GM12878 (cell line): Measurements from ENCODE around the gene ISG20L2. TPM values are rescaled to one million over a fixed set of nuclear protein-coding genes. Genes with fewer than 3 reads are reported as not detected.

Source experiments
- ATAC-seq: fragments of 200-7000 bp; cut with Tn5 transposase; 3 replicates; pipeline ENCODE4 v1.9.1; 2020; ENCODE audit warnings: mild to moderate bottlenecking, moderate library complexity
- BruUV-seq: library from RNA; stranded (reverse); fragments of 400-500 nt; replicated peaks from 2 replicates; lab custom pipeline; 2021; lab: Mats Ljungman, UMichigan
- CTCF ChIA-PET: fragments of 300-600 bp; sonication (Branson Sonifier 250); formaldehyde crosslinking; extraction: SDS; loops from one replicate; lab custom pipeline; 2021; ENCODE audit warnings: inconsistent platforms; lab: Yijun Ruan, JAX
- POLR2A ChIA-PET: fragments of 350-600 bp; formaldehyde crosslinking; extraction: SDS; loops from one replicate; lab custom pipeline; 2021; ENCODE audit warnings: inconsistent platforms; lab: Charles Lee
- RAD21 ChIA-PET: fragments of 300-600 bp; sonication (Branson Sonifier 250); formaldehyde crosslinking; loops from one replicate; lab custom pipeline; 2023; ENCODE audit warnings: antibody characterized with exemption; ENCODE audit not compliant: unreplicated experiment; lab: Charles Lee
- SMC1A ChIA-PET: fragments of 300-600 bp; sonication (Branson Sonifier 250); formaldehyde crosslinking; loops from one replicate; lab custom pipeline; 2023; ENCODE audit not compliant: unreplicated experiment, uncharacterized antibody; lab: Charles Lee
- DNase-seq: peaks from one replicate; pipeline ENCODE4 v3.0.0-alpha.2; 2011; ENCODE audit warnings: low read depth, low spot score
- FAIRE-seq: peaks from 3 replicates; lab custom pipeline; 2011; peaks lifted over from hg19 to GRCh38; lab: Jason Lieb, UNC
- H2AFZ ChIP-seq: 2 replicates; pipeline ENCODE4 v1.6.0; 2011; ENCODE audit warnings: low read depth, low read length, control low read depth; ENCODE audit not compliant: control insufficient read depth
- H3K27ac ChIP-seq: 2 replicates; pipeline ENCODE4 v1.5.1; 2011; ENCODE audit warnings: control low read depth; ENCODE audit not compliant: control insufficient read depth, insufficient read depth
- H3K27me3 ChIP-seq, 2 experiments: replicated peaks in 1 of 2; 2 replicates each; pipeline versions ENCODE4 v1.6.0 to v1.6.1; 2011; ENCODE audit warnings: low read length in 1 of 2; ENCODE audit not compliant: control insufficient read depth in 2 of 2, insufficient read depth in 2 of 2
- H3K36me3 ChIP-seq, 2 experiments: 2 replicates each; pipeline ENCODE4 v1.5.1; 2011; ENCODE audit warnings: low read length in 1 of 2; ENCODE audit not compliant: control insufficient read depth in 2 of 2, insufficient read depth in 2 of 2
- H3K4me1 ChIP-seq: 2 replicates; pipeline ENCODE4 v1.6.1; 2011; ENCODE audit warnings: mild to moderate bottlenecking, low read length, moderate library complexity, mixed read lengths; ENCODE audit not compliant: control insufficient read depth, insufficient read depth
- H3K4me2 ChIP-seq: 2 replicates; pipeline ENCODE4 v1.6.0; 2011; ENCODE audit warnings: control low read depth; ENCODE audit not compliant: control insufficient read depth, insufficient read depth
- H3K4me3 ChIP-seq: fragments of 200-600 bp; sonication (generic); 2 replicates; pipeline ENCODE4 v1.5.1; 2016
- H3K79me2 ChIP-seq: 2 replicates; pipeline ENCODE4 v1.6.0; 2011; ENCODE audit warnings: low read length; ENCODE audit not compliant: control insufficient read depth, insufficient read depth
- H3K9ac ChIP-seq: 2 replicates; pipeline ENCODE4 v1.8.0; 2011; ENCODE audit warnings: low read length, control low read depth, mixed read lengths; ENCODE audit not compliant: control insufficient read depth, insufficient read depth
- H3K9me3 ChIP-seq: replicated peaks from 3 replicates; pipeline ENCODE4 v1.5.1; 2011; ENCODE audit warnings: mild to moderate bottlenecking, low read length; ENCODE audit not compliant: control insufficient read depth, insufficient read depth
- H4K20me1 ChIP-seq: 2 replicates; pipeline ENCODE4 v1.6.0; 2011; ENCODE audit not compliant: control insufficient read depth, insufficient read depth
- CTCF ChIP-seq, 3 experiments: IDR thresholded peaks in 2 of 3; conservative IDR thresholded peaks in 1 of 3; 2 replicates each; pipeline ENCODE4 v1.5.1; 2011; ENCODE audit warnings: low read depth in 3 of 3, low read length in 3 of 3, mild to moderate bottlenecking in 3 of 3, control low read depth in 2 of 3, moderate library complexity in 2 of 3, inconsistent platforms in 1 of 3, mixed read lengths in 1 of 3; ENCODE audit not compliant: control insufficient read depth in 2 of 3, insufficient read depth in 1 of 3; ENCODE audit errors: extremely low read depth in 1 of 3
- HCFC1 ChIP-seq: fragments of 150-350 bp; IDR thresholded peaks from 2 replicates; pipeline ENCODE4 v1.6.1; 2014; ENCODE audit warnings: low read length
- IRF3 ChIP-seq: fragments of 450-650 bp; IDR thresholded peaks from 2 replicates; pipeline ENCODE4 v1.6.1; 2014; ENCODE audit warnings: mild to moderate bottlenecking
- LARP7 ChIP-seq: fragments of 450-650 bp; IDR thresholded peaks from 2 replicates; pipeline ENCODE4 v1.6.1; 2017; ENCODE audit warnings: mild to moderate bottlenecking
- MAX ChIP-seq: IDR thresholded peaks from 2 replicates; pipeline ENCODE4 v1.6.1; 2012; ENCODE audit warnings: low read depth, low read length, improper control_type of control experiment
- POLR2A ChIP-seq: IDR thresholded peaks from 2 replicates; pipeline ENCODE4 v1.6.1; 2011; ENCODE audit warnings: low read depth, mild to moderate bottlenecking, low read length
- POU2F2 ChIP-seq: IDR thresholded peaks from 3 replicates; pipeline ENCODE4 v1.6.1; 2011; ENCODE audit warnings: low read depth, mild to moderate bottlenecking, low read length, borderline replicate concordance
- PRDM15 ChIP-seq: fragments of 450-650 bp; formaldehyde crosslinking; IDR thresholded peaks from 2 replicates; pipeline ENCODE4 v1.4.0; 2020; ENCODE audit warnings: mild to moderate bottlenecking, moderate library complexity
- RAD51 ChIP-seq: fragments of 450-650 bp; IDR thresholded peaks from 2 replicates; pipeline ENCODE4 v1.6.1; 2016; ENCODE audit warnings: moderate library complexity, mild to moderate bottlenecking, inconsistent platforms
- SMAD1 ChIP-seq: fragments of 450-650 bp; IDR thresholded peaks from 2 replicates; pipeline ENCODE4 v1.6.1; 2018; ENCODE audit warnings: mild to moderate bottlenecking, low read depth; ENCODE audit not compliant: partially characterized antibody
- SMAD5 ChIP-seq: IDR thresholded peaks from 2 replicates; pipeline ENCODE4 v1.6.1; 2016; ENCODE audit warnings: antibody characterized with exemption, low read depth
- SPI1 ChIP-seq: IDR thresholded peaks from 2 replicates; pipeline ENCODE4 v1.6.1; 2011; ENCODE audit warnings: low read depth, mild to moderate bottlenecking, low read length, moderate library complexity, borderline replicate concordance; ENCODE audit not compliant: insufficient read depth
- SREBF1 ChIP-seq: IDR thresholded peaks from 2 replicates; pipeline ENCODE4 v1.6.1; 2012; ENCODE audit warnings: mild to moderate bottlenecking, low read length
- ZBED1 ChIP-seq: IDR thresholded peaks from 2 replicates; pipeline ENCODE4 v1.6.1; 2016; ENCODE audit warnings: borderline replicate concordance
- WGBS: methylation state at CpG from one replicate; pipeline ENCODE4 v1.1.6; 2016; ENCODE audit warnings: low lambda C conversion rate; ENCODE audit not compliant: insufficient replicate concordance, insufficient coverage; ENCODE audit errors: missing lambda C conversion rate; 5-methylcytosine and 5-hydroxymethylcytosine counted together
- in situ Hi-C: fragments of 300-500 bp; cut with MboI; formaldehyde crosslinking; loops from 9 replicates; pipeline ENCODE4 v1.14.3; 2018; ENCODE audit warnings: mixed read lengths
- intact Hi-C: fragments of 100-400 bp; cut with micrococcal nuclease; formaldehyde crosslinking; loops from one replicate; pipeline ENCODE4 v1.14.2; 2022; ENCODE audit not compliant: unreplicated experiment
- polyA plus RNA-seq, 11 experiments: library from polyadenylated mRNA; depleted of rRNA in 4 of 11; unstranded in 6 of 11; stranded (reverse) in 5 of 11; fragments of >200 nt; fragmentation: Nextera tagmentation in 4 of 11; fragmentation: Illumina TruSeq in 1 of 11; extraction: Ambion mirVana in 4 of 11; extraction: Trizol in 1 of 11; gene quantifications; 1 replicate in 1 of 11; 2 replicates in 10 of 11; pipeline versions ENCODE4 v1.2.1 to v1.2.3, GENCODE V29; 2011 to 2016; ENCODE audit warnings: inconsistent platforms in 2 of 11, missing spikeins in 2 of 11, low read depth in 1 of 11
- total RNA-seq, 4 experiments: library from RNA; depleted of rRNA in 3 of 4; stranded (reverse); fragments of >200 nt in 3 of 4; fragmentation: Illumina TruSeq in 1 of 4; extraction: Trizol in 1 of 4; gene quantifications; 2 replicates each; pipeline versions ENCODE4 v1.2.1 to v1.2.3, GENCODE V29; 2013 to 2021

ISG20L2 gene
- total and polyA plus RNA-seq, 10 of the 15 experiments (the other 5 are each of a cell fraction or from before 2014, with no cell fraction given): 16.4 to 111 (median 48.0) TPM

- TF ChIP-seq CTCF (IDR thresholded peaks at IDR 0.05 in 2 of 3, conservative IDR thresholded peaks at IDR 0.05 in 1 of 3; ENCODE audit: control insufficient read depth in 2 of 3, extremely low read depth in 1 of 3, insufficient read depth in 1 of 3, low read depth in 3 of 3, low read length in 3 of 3) (0 out of 6 replicates have a peak, but pooled peaks of 1 of the 3 experiments have one; percentile 5), SPI1 (0 out of 2 replicates have a peak, but pooled peaks have one; percentile 3), LARP7 (peak; percentile 93), ZBED1 (0 out of 2 replicates have a peak, but pooled peaks have one; percentile 16), POU2F2 (peak; percentile 6; the same call in 1 of the 3 replicates)
Measured at GRCh38 chr1:156750711-156751450, 22.3 kb upstream of the ISG20L2 start (continued).

GRCh38 chr1:156750191-156750672, 21.7 kb upstream of the ISG20L2 start:
- POLR2A ChIA-PET: interaction anchor here (3.4 to 4.4 kb wide), 3 partner anchors 9 to 22 kb away, joined by 19 to 45 read pairs (median 28); partner anchors contain the start of genes ISG20L2, METTL25B, MRPL24 and PRCC
- H3K79me2 ChIP-seq: peaks cover 78% of the 10 kb centered on the region
- in situ Hi-C loops (no loop called here), intact Hi-C loops (no loop called here)
- peak overlapping the region; percentile 99 for H3K4me3 ChIP-seq
- WGBS: 2% methylated on average over 5 of the region's 5 CpGs
- peak overlapping the region; percentile 99 for H3K4me2 ChIP-seq
- H3K4me1 ChIP-seq: peaks cover 22% of the 10 kb centered on the region
- H3K36me3 ChIP-seq: peaks cover 5 to 9% of the 10 kb centered on the region in 2 experiments; a peak in 3 of 4 replicates
- no peaks in the 10 kb centered on the region for H4K20me1 ChIP-seq
- ATAC-seq (peak; percentile 2), FAIRE-seq (no peak), DNase-seq (no peak)
- CTCF ChIA-PET: interaction anchor here (3.6 to 4.5 kb wide), 2 partner anchors 17 to 24 kb away, joined by 22 to 56 read pairs; partner anchors contain the start of genes METTL25B and PRCC
- no TSS peak for BruUV-seq
- SMC1A ChIA-PET: interaction anchor here (0.6 to 4.5 kb wide), 3 partner anchors 17 to 23 kb away, joined by 3 to 43 read pairs (median 24); partner anchors contain the start of genes ISG20L2, METTL25B and PRCC
- RAD21 ChIA-PET: interaction anchor here (1.0 to 4.2 kb wide), 5 partner anchors 9 to 110 kb away, joined by 3 to 34 read pairs (median 5); partner anchors contain the start of genes ISG20L2, METTL25B, MRPL24 and NTRK1
- peak overlapping the region; percentile 99 for H3K27ac ChIP-seq
- H3K9me3 ChIP-seq: no peaks in the 10 kb centered on the region
- H3K27me3 ChIP-seq: no peaks in the 10 kb centered on the region
- H3K9ac ChIP-seq: peak overlapping the region; percentile 98
- H2AFZ ChIP-seq: no peak overlapping the region; the same call in 1 of the 2 replicates
- TF ChIP-seq POLR2A (peak; percentile 47), RAD51 (no peak), IRF3 (no peak), PRDM15 (CRISPR knock-in tag) (no peak), HCFC1 (no peak), LARP7 (no peak), MAX (peak; percentile 75; the same call in 1 of the 2 replicates), SREBF1 (no peak), SMAD1 (no peak), SMAD5 (0 out of 2 replicates have a peak, but pooled peaks have one; percentile 8)
